A204.1 (cell line): Measurements from ENCODE around the gene RNF125.
"Not testable (repeated sequence)": the region's sequence is repeated elsewhere in the genome, so short reads cannot be mapped to it uniquely, and the experiment has no call there.

Experiments used
- FAIRE-seq: peaks from 2 replicates; lab custom pipeline; 2012; peaks lifted over from hg19 to GRCh38; lab: Jason Lieb, UNC

RNF125 gene

GRCh38 chr18:32025744-32026143, 7.1 kb downstream of the RNF125 start:
- FAIRE-seq, result no peak

GRCh38 chr18:32026491-32027086, 8.0 kb downstream of the RNF125 start:
- no peak for FAIRE-seq

- FAIRE-seq, result no peak
Observed at GRCh38 chr18:32029558-32029957, 10.9 kb downstream of the RNF125 start.

- FAIRE-seq, result no peak
Observed at GRCh38 chr18:32032609-32033008, 14.0 kb downstream of the RNF125 start.

GRCh38 chr18:32036506-32037180, 18.0 kb downstream of the RNF125 start:
- no peak for FAIRE-seq

- no peak for FAIRE-seq
Observed at GRCh38 chr18:32037616-32038015, 19.0 kb downstream of the RNF125 start.

GRCh38 chr18:32040936-32041335, 22.3 kb downstream of the RNF125 start:
- no peak for FAIRE-seq

- FAIRE-seq, result no peak
Observed at GRCh38 chr18:32042337-32042736, 23.7 kb downstream of the RNF125 start.

GRCh38 chr18:32048507-32049091, 30.0 kb downstream of the RNF125 start:
- FAIRE-seq, result no peak

GRCh38 chr18:32049393-32050171, 31.0 kb downstream of the RNF125 start:
- no peak for FAIRE-seq

GRCh38 chr18:32056613-32057358, 38.2 kb downstream of the RNF125 start:
- FAIRE-seq, result no peak

GRCh38 chr18:32057624-32058165, 39.1 kb downstream of the RNF125 start:
- FAIRE-seq, result no peak

- no peak for FAIRE-seq
Observed at GRCh38 chr18:32060026-32060425, 41.4 kb downstream of the RNF125 start.

- no peak for FAIRE-seq
Observed at GRCh38 chr18:32067375-32068167, 48.9 kb downstream of the RNF125 start.

GRCh38 chr18:32072321-32072720, 53.7 kb downstream of the RNF125 start:
- no peak for FAIRE-seq

- no peak for FAIRE-seq
Observed at GRCh38 chr18:32074206-32074605, 55.6 kb downstream of the RNF125 start.

GRCh38 chr18:32078845-32079244, 60.2 kb downstream of the RNF125 start:
- FAIRE-seq, result no peak

GRCh38 chr18:32081881-32082280, 63.3 kb downstream of the RNF125 start:
- no peak for FAIRE-seq

- no peak for FAIRE-seq
Observed at GRCh38 chr18:32083781-32084180, 65.2 kb downstream of the RNF125 start.

GRCh38 chr18:32086881-32087280, 68.3 kb downstream of the RNF125 start:
- no peak for FAIRE-seq

GRCh38 chr18:32090831-32091230, 72.2 kb downstream of the RNF125 start:
- FAIRE-seq, result not testable (repeated sequence)
